Measurements from ENCODE around the gene TEX22. TPM values are rescaled to one million over a fixed set of nuclear protein-coding genes. Genes with fewer than 3 reads are reported as not detected.

Gene TEX22
- total RNA-seq, 1 experiment from 2014 or later: 0.87 TPM

- peaks cover 16% of the 10 kb centered on the region for H3K36me3 Mint-ChIP-seq
- DNase-seq (ENCODE audit: low spot score) (no peak), ATAC-seq (no peak)
- ChIA-PET CTCF (no interaction called here), POLR2A (no interaction called here)
- no peak overlapping the region for H3K4me3 Mint-ChIP-seq
- H3K27ac Mint-ChIP-seq: no peak overlapping the region
- H3K4me1 Mint-ChIP-seq: 0 out of 2 replicates have a peak, but pooled peaks cover 5% of the 10 kb centered on the region
- no peak for TF ChIP-seq IRF2 (CRISPR knock-in tag; IDR thresholded peaks at IDR 0.05; ENCODE audit: borderline replicate concordance, low read depth)
- TF ChIP-seq AR (CRISPR knock-in tag; IDR thresholded peaks at IDR 0.05): no peak
- TF ChIP-seq JUN (CRISPR knock-in tag; IDR thresholded peaks at IDR 0.05): no peak
- no peak for TF ChIP-seq SMAD4 (CRISPR knock-in tag; IDR thresholded peaks at IDR 0.05)
- TF ChIP-seq ZNF232 (CRISPR knock-in tag; IDR thresholded peaks at IDR 0.05): no peak
- H3K27me3 Mint-ChIP-seq (ENCODE audit: low read depth): peaks cover 4% of the 10 kb centered on the region; the same call in 1 of the 2 replicates
- no peaks in the 10 kb centered on the region for H3K9me3 Mint-ChIP-seq
Measured at GRCh38 chr14:105367116-105368031, 31.0 kb upstream of the TEX22 start.

GRCh38 chr14:105368032-105368417, 30.3 kb upstream of the TEX22 start:
- no peak for ATAC-seq
- H3K27me3 Mint-ChIP-seq (ENCODE audit: low read depth): peaks cover 4% of the 10 kb centered on the region; the same call in 1 of the 2 replicates
- peaks cover 17% of the 10 kb centered on the region for H3K36me3 Mint-ChIP-seq
- TF ChIP-seq SP1 (CRISPR knock-in tag; conservative IDR thresholded peaks at IDR 0.05) (no peak), RELA (CRISPR knock-in tag; IDR thresholded peaks at IDR 0.05; ENCODE audit: borderline replicate concordance) (no peak), ERG (CRISPR knock-in tag; IDR thresholded peaks at IDR 0.05) (no peak), NR1H2 (CRISPR knock-in tag; IDR thresholded peaks at IDR 0.05) (no peak), FOXJ3 (CRISPR knock-in tag; IDR thresholded peaks at IDR 0.05; ENCODE audit: borderline replicate concordance) (no peak), ZNF317 (CRISPR knock-in tag; IDR thresholded peaks at IDR 0.05; ENCODE audit: borderline replicate concordance, low read depth) (no peak), ZBTB43 (CRISPR knock-in tag; IDR thresholded peaks at IDR 0.05) (no peak), ZNF121 (CRISPR knock-in tag; IDR thresholded peaks at IDR 0.05) (no peak), TEAD4 (CRISPR knock-in tag; IDR thresholded peaks at IDR 0.05) (no peak), GRHL2 (CRISPR knock-in tag; IDR thresholded peaks at IDR 0.05; ENCODE audit: insufficient replicate concordance, severe bottlenecking) (no peak), MLX (CRISPR knock-in tag; IDR thresholded peaks at IDR 0.05) (no peak), HMGA2 (CRISPR knock-in tag; IDR thresholded peaks at IDR 0.05) (no peak), SOX15 (CRISPR knock-in tag; IDR thresholded peaks at IDR 0.05) (no peak), TP53 (CRISPR knock-in tag; IDR thresholded peaks at IDR 0.05) (no peak), ZMAT4 (CRISPR knock-in tag; IDR thresholded peaks at IDR 0.05) (no peak)
- ChIA-PET CTCF (interaction anchor here (4.4 kb wide), 1 partner anchor 122 kb away, joined by 49 read pairs; the partner anchor contains the start of gene TEDC1), POLR2A (no interaction called here)
- no peak overlapping the region for H3K27ac Mint-ChIP-seq
- no peak for DNase-seq (ENCODE audit: low spot score)
- H3K4me3 Mint-ChIP-seq: no peak overlapping the region
- H3K4me1 Mint-ChIP-seq: 0 out of 2 replicates have a peak, but pooled peaks cover 5% of the 10 kb centered on the region
- H3K9me3 Mint-ChIP-seq: peaks cover 2% of the 10 kb centered on the region

All from WTC11 (cell line).